DOHH2 (cell line): ENCODE results near the gene CREBBP.

Experiments used
- EZH2phosphoT487 ChIP-seq: fragments of 200-600 bp; sonication (generic); IDR thresholded peaks from 2 replicates; pipeline ENCODE4 v1.6.1; 2017; ENCODE audit warnings: borderline replicate concordance, mild to moderate bottlenecking, antibody characterized with exemption, low read length, moderate library complexity, mixed read lengths
- TF ChIP-seq, protein P1 (sequence below): fragments of 200-600 bp; sonication (generic); IDR thresholded peaks from one replicate; pipeline ENCODE4 v1.5.1; 2014; ENCODE audit warnings: antibody characterized with exemption, mild to moderate bottlenecking, low read depth, low read length; ENCODE audit not compliant: poor library complexity, severe bottlenecking

DNA sequence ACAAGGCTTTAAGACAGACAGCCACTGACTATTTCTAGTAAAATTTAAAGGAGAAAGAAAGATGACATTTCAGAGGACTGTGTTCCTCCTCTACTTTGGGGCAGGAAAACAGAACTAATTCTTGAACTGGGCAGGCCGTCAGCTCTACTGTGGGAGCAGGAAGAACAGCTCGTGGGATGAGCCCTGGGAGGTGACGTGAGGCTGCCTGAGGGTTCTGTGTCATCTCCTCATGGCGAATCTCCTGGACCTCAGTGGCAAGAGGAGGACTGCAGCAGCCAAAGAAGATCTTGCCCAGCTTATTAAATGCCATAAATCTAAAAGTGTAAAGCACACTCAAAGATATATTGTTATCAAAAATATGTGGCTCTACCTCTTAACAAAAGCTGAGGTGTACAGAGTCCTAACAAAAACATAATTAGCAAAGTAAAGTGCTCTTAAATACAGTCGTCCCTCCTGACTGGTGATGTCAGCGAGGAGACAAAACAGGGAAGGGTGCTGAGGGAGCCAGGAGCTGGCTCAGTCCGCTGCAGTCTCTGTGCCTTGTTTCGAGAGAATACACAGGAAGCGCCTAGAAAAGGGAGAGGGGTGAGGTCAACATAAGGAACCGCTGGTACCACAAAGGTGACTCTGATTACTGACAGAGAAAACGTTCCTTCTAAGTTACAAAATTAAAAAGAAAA, 58.0 kb downstream of the CREBBP start:
- TF ChIP-seq, protein P1, sequence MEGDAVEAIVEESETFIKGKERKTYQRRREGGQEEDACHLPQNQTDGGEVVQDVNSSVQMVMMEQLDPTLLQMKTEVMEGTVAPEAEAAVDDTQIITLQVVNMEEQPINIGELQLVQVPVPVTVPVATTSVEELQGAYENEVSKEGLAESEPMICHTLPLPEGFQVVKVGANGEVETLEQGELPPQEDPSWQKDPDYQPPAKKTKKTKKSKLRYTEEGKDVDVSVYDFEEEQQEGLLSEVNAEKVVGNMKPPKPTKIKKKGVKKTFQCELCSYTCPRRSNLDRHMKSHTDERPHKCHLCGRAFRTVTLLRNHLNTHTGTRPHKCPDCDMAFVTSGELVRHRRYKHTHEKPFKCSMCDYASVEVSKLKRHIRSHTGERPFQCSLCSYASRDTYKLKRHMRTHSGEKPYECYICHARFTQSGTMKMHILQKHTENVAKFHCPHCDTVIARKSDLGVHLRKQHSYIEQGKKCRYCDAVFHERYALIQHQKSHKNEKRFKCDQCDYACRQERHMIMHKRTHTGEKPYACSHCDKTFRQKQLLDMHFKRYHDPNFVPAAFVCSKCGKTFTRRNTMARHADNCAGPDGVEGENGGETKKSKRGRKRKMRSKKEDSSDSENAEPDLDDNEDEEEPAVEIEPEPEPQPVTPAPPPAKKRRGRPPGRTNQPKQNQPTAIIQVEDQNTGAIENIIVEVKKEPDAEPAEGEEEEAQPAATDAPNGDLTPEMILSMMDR, result no peak
- TF ChIP-seq EZH2phosphoT487, result no peak
